HG03066 (cell line): Measurements from ENCODE around the gene BICD2.
"Not testable (repeated sequence)": the region's sequence is repeated elsewhere in the genome, so short reads cannot be mapped to it uniquely, and the experiment has no call there.

Experiments used
- ATAC-seq: cut with Tn5 transposase; IDR thresholded peaks from one replicate; pipeline ENCODE4 v1.9.1; 2021; ENCODE audit warnings: low read depth; ENCODE audit not compliant: unreplicated experiment

BICD2 gene

GRCh38 chr9:92764381-92764987 is at the start of gene BICD2:
TSS of gene BICD2 (minus strand) at chr9:92764833. CDS start at chr9:92764744, 89 bp downstream.
- ATAC-seq, result no peak

- not testable (repeated sequence) for ATAC-seq
These were observed 45.1 kb upstream of the BICD2 start for GRCh38 chr9:92809629-92810326.

- no peak for ATAC-seq
These were observed 44.3 kb upstream of the BICD2 start for GRCh38 chr9:92808726-92809451.

GRCh38 chr9:92807757-92808725 is 43.4 kb upstream of the BICD2 start:
- ATAC-seq, result no peak

GRCh38 chr9:92807031-92807756 is 42.6 kb upstream of the BICD2 start:
- no peak for ATAC-seq

- no peak for ATAC-seq
These were observed 40.1 kb upstream of the BICD2 start for GRCh38 chr9:92804727-92805126.

GRCh38 chr9:92798358-92798757 is 33.7 kb upstream of the BICD2 start:
- ATAC-seq, result no peak

GRCh38 chr9:92796337-92796804 is 31.7 kb upstream of the BICD2 start:
- ATAC-seq, result not testable (repeated sequence)

- no peak for ATAC-seq
These were observed 31.1 kb upstream of the BICD2 start for GRCh38 chr9:92795598-92796336.

GRCh38 chr9:92795000-92795399 is 30.4 kb upstream of the BICD2 start:
- ATAC-seq, result no peak

GRCh38 chr9:92794426-92794825 is 29.8 kb upstream of the BICD2 start:
- no peak for ATAC-seq

GRCh38 chr9:92790542-92791527 is 26.2 kb upstream of the BICD2 start:
- no peak for ATAC-seq

GRCh38 chr9:92786298-92786697 is 21.7 kb upstream of the BICD2 start:
- ATAC-seq, result no peak

GRCh38 chr9:92781899-92782298 is 17.3 kb upstream of the BICD2 start:
- ATAC-seq, result no peak

GRCh38 chr9:92780206-92780605 is 15.6 kb upstream of the BICD2 start:
- ATAC-seq, result no peak

- ATAC-seq, result no peak
These were observed 10.8 kb upstream of the BICD2 start for GRCh38 chr9:92775466-92775865.

- no peak for ATAC-seq
These were observed 9.6 kb upstream of the BICD2 start for GRCh38 chr9:92774274-92774673.

GRCh38 chr9:92773810-92774209 is 9.2 kb upstream of the BICD2 start:
- no peak for ATAC-seq
